SU-DHL-6 (cell line): ENCODE results near the gene CLEC11A.

Source experiments
- H2AFZ ChIP-seq: fragments of 200-600 bp; sonication (generic); 2 replicates; pipeline ENCODE4 v1.6.1; 2014; ENCODE audit warnings: low read depth, mild to moderate bottlenecking, moderate library complexity, mixed read lengths, antibody characterized with exemption, low read length; ENCODE audit not compliant: severe bottlenecking
- H3F3A ChIP-seq: fragments of 200-600 bp; shearing (Covaris generic); 2 replicates; pipeline ENCODE4 v1.6.0; 2016; ENCODE audit warnings: antibody characterized with exemption, mild to moderate bottlenecking; ENCODE audit not compliant: insufficient read depth
- H3K27ac ChIP-seq: fragments of 200-600 bp; sonication (generic); 2 replicates; pipeline ENCODE4 v1.5.1; 2016; ENCODE audit warnings: low read depth, mild to moderate bottlenecking, low read length, moderate library complexity, mixed read lengths
- H3K27me3 ChIP-seq: fragments of 200-600 bp; sonication (generic), shearing (Covaris generic); 2 replicates; pipeline ENCODE4 v1.6.0; 2014; ENCODE audit warnings: mild to moderate bottlenecking, low read length
- H3K36me3 ChIP-seq: fragments of 200-600 bp; sonication (generic); 2 replicates; pipeline ENCODE4 v1.6.1; 2014; ENCODE audit warnings: mild to moderate bottlenecking, low read length, mixed read lengths
- H3K4me2 ChIP-seq: fragments of 300-600, 200-600 bp; shearing (Covaris generic), sonication (generic); 2 replicates; pipeline ENCODE4 v1.6.0; 2014; ENCODE audit warnings: low read length, low read depth, mild to moderate bottlenecking; ENCODE audit not compliant: poor library complexity, severe bottlenecking
- H3K4me3 ChIP-seq: fragments of 200-600 bp; sonication (generic); 2 replicates; pipeline ENCODE4 v1.5.1; 2014; ENCODE audit warnings: antibody characterized with exemption, low read length, mild to moderate bottlenecking, mixed read lengths; ENCODE audit not compliant: insufficient read depth, poor library complexity, severe bottlenecking
- H3K79me2 ChIP-seq: fragments of 200-600 bp; sonication (generic); 2 replicates; pipeline ENCODE4 v1.6.1; 2014; ENCODE audit warnings: mild to moderate bottlenecking, low read length, moderate library complexity; ENCODE audit not compliant: insufficient read depth
- H3K9ac ChIP-seq: fragments of 200-600 bp; sonication (generic); 2 replicates; pipeline ENCODE4 v1.7.0; 2014; ENCODE audit warnings: mild to moderate bottlenecking, low read length
- H3K9me2 ChIP-seq: fragments of 200-600 bp; sonication (generic); replicated peaks from 2 replicates; pipeline ENCODE4 v1.6.1; 2014; ENCODE audit warnings: low read length; ENCODE audit not compliant: insufficient read depth
- H3K9me3 ChIP-seq: fragments of 200-600 bp; sonication (generic); 2 replicates; pipeline ENCODE4 v1.6.1; 2014; ENCODE audit warnings: low read length, mixed read lengths; ENCODE audit not compliant: insufficient read depth
- H4K20me1 ChIP-seq: fragments of 200-600 bp; sonication (generic); 2 replicates; pipeline ENCODE4 v1.6.1; 2014; ENCODE audit warnings: low read depth, mild to moderate bottlenecking, antibody characterized with exemption, low read length, moderate library complexity, mixed read lengths
- CTCF ChIP-seq: fragments of 200-600 bp; sonication (generic); IDR thresholded peaks from one replicate; pipeline ENCODE4 v1.5.1; 2017; ENCODE audit warnings: antibody characterized with exemption, mild to moderate bottlenecking, low read length, moderate library complexity; ENCODE audit not compliant: insufficient read depth, poor library complexity, severe bottlenecking
- EZH2phosphoT487 ChIP-seq: fragments of 200-600 bp; sonication (generic), shearing (Covaris generic); conservative IDR thresholded peaks from 2 replicates; pipeline ENCODE4 v1.6.1; 2018; ENCODE audit warnings: mild to moderate bottlenecking, antibody characterized with exemption, low read length, moderate library complexity, mixed read lengths

The CLEC11A gene

DNA sequence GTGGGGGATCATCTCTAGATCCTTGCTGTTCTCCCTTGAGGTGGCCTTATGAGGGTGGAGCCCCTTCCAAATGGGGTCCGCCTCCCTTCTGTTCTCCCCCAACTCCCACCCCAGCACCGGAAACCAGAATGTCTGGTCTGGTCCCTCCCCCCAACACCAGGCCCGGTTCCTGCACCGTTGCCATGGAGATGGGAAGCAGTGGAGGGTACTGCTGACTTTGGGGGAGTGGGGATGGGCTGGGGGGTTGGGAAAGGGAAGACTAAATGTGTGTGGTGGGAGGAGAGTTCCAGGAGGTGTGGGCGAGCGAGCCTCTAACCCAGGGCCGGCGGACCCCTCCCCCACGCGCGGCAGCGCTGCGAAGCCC, 5.3 kb upstream of the CLEC11A start:
- Histone ChIP-seq H3K79me2 (no peaks in the 10 kb centered on the region), H2AFZ (no peak overlapping the region), H3K27ac (no peak overlapping the region), H3K9me2 (no peaks in the 10 kb centered on the region), H4K20me1 (no peaks in the 10 kb centered on the region), H3K4me2 (no peak overlapping the region), H3F3A (no peaks in the 10 kb centered on the region), H3K9ac (no peak overlapping the region), H3K27me3 (no peaks in the 10 kb centered on the region), H3K36me3 (no peaks in the 10 kb centered on the region), H3K4me3 (no peak overlapping the region), H3K9me3 (no peaks in the 10 kb centered on the region)
- TF ChIP-seq EZH2phosphoT487, result no peak
- no peak for TF ChIP-seq CTCF

DNA sequence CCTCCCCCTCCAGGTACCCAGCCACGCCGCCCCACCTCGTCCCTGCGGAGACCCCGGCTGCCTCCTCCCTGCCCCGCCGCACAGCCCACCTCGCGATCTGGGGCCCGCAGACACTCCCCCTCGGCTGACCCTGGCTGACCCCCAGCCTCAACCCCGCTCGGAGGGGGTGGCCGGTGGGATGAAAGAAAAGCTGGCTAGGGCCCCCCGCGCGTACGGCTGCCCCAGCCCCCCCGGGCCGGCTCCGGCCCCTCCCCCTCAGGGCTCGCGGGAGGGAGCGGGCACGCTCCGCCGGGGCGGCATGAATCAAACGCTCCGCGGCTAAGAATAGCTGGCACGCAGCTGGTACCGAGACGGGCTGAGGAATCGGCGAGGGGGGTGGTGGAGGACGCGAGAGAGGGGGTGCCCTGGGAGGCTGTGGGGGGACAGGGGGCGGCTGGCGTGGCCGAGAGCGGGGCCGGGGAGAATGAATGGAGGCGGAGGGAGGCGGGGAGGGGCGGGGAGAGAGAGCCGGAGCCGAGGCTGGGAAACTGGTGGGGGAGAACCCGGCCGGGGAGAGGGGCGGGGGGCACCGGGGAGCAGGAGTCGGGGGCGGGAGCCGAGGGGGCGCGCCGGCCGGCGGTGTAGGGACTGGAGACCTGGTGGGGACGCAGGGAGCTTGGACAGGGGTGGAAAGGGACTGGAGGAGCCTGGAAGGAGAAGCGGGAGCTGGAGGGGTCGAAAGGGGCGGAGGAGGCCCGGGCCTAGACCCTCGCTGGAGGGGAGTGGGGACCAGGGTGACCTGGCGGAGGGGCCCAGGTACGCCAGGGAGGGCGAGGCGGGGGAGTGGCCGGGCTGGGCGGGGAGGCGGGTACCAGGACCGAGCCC, 4.7 kb upstream of the CLEC11A start:
- Histone ChIP-seq H3K9me2 (no peaks in the 10 kb centered on the region), H3K27ac (no peak overlapping the region), H3K4me3 (no peak overlapping the region), H3K9me3 (no peaks in the 10 kb centered on the region), H3K79me2 (no peaks in the 10 kb centered on the region), H4K20me1 (no peaks in the 10 kb centered on the region), H3K36me3 (no peaks in the 10 kb centered on the region), H2AFZ (no peak overlapping the region), H3K9ac (no peak overlapping the region), H3F3A (no peaks in the 10 kb centered on the region), H3K4me2 (no peak overlapping the region), H3K27me3 (no peaks in the 10 kb centered on the region)
- TF ChIP-seq EZH2phosphoT487 (no peak), CTCF (no peak)

DNA sequence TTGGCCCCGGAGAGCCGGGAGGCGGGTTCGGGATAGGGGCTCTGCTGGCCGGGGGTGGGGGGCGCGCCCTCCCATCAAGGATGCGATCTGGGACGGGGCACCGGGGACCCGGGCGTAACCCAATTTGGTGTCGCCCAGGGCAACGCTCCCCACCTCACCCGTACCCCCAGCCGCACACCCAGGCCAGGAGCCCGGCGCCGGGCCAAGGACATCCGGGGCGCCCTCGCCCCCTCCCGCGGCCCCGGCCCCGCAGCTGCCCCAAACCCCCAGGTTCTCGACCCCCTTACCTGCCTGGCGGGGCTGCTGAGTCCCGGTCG, 4.1 kb upstream of the CLEC11A start:
- no peak overlapping the region for H3K4me3 ChIP-seq
- H3F3A ChIP-seq, result no peaks in the 10 kb centered on the region
- H3K9ac ChIP-seq, result no peak overlapping the region
- H3K4me2 ChIP-seq, result no peak overlapping the region
- H4K20me1 ChIP-seq, result no peaks in the 10 kb centered on the region
- no peaks in the 10 kb centered on the region for H3K9me2 ChIP-seq
- no peaks in the 10 kb centered on the region for H3K79me2 ChIP-seq
- H3K36me3 ChIP-seq, result no peaks in the 10 kb centered on the region
- H2AFZ ChIP-seq, result no peak overlapping the region
- H3K27ac ChIP-seq, result no peak overlapping the region
- no peaks in the 10 kb centered on the region for H3K27me3 ChIP-seq
- no peak for TF ChIP-seq EZH2phosphoT487
- TF ChIP-seq CTCF, result no peak
- H3K9me3 ChIP-seq, result no peaks in the 10 kb centered on the region
